BJ (cell line): ENCODE measurements around the gene GPR160. TPM values are rescaled to one million over a fixed set of nuclear protein-coding genes. Genes with fewer than 3 reads are reported as not detected.

Experiments used
- CTCF ChIA-PET: fragments of 350-600 bp; formaldehyde crosslinking; extraction: SDS; loops from one replicate; lab custom pipeline; 2021; ENCODE audit warnings: antibody characterized with exemption, inconsistent platforms; lab: Yijun Ruan, JAX
- POLR2A ChIA-PET: fragments of 300-600 bp; sonication (Branson Sonifier 250); formaldehyde crosslinking; extraction: SDS; loops from one replicate; lab custom pipeline; 2021; ENCODE audit warnings: antibody characterized with exemption; lab: Charles Lee
- DNase-seq: peaks from one replicate; pipeline ENCODE4 v3.0.0-alpha.2; 2011; ENCODE audit warnings: low read depth
- H3K27me3 ChIP-seq: 2 replicates; pipeline ENCODE4 v1.6.0; 2011; ENCODE audit warnings: low read length; ENCODE audit not compliant: control insufficient read depth, insufficient read depth
- H3K36me3 ChIP-seq: 2 replicates; pipeline ENCODE4 v1.5.1; 2011; ENCODE audit warnings: low read length; ENCODE audit not compliant: control insufficient read depth, insufficient read depth
- H3K4me3 ChIP-seq: 2 replicates; pipeline ENCODE4 v1.5.1; 2011; ENCODE audit warnings: low read depth, mild to moderate bottlenecking, control low read depth, low read length
- CTCF ChIP-seq: IDR thresholded peaks from 2 replicates; pipeline ENCODE4 v1.5.1; 2011; ENCODE audit warnings: low read depth, mild to moderate bottlenecking, control low read depth, inconsistent platforms, low read length, moderate library complexity; ENCODE audit not compliant: insufficient read depth
- polyA plus RNA-seq: library from polyadenylated mRNA; depleted of rRNA; stranded (reverse); fragments of >200 nt; gene quantifications from 2 replicates; pipeline ENCODE4 v1.2.3, GENCODE V29; 2011

Gene GPR160
- polyA plus RNA-seq, 1 experiment: 0.09 TPM

GRCh38 chr3:169996063-169996462, 41.7 kb upstream of the GPR160 start:
- ChIA-PET POLR2A (interaction anchor here (0.5 kb wide), 1 partner anchor 52 kb away, joined by 6 read pairs; no protein-coding TSS in a partner anchor), CTCF (no interaction called here)
- Histone ChIP-seq H3K4me3 (no peak overlapping the region), H3K36me3 (peaks cover 3% of the 10 kb centered on the region), H3K27me3 (no peaks in the 10 kb centered on the region)
- TF ChIP-seq CTCF: no peak
- no peak for DNase-seq

GRCh38 chr3:169998668-169999131, 39.1 kb upstream of the GPR160 start:
- no peaks in the 10 kb centered on the region for H3K27me3 ChIP-seq
- peak; percentile 68 for DNase-seq
- ChIA-PET POLR2A (interaction anchor here (0.6 kb wide), 1 partner anchor 1197 kb away, joined by 5 read pairs; no protein-coding TSS in a partner anchor), CTCF (no interaction called here)
- H3K36me3 ChIP-seq: no peaks in the 10 kb centered on the region
- H3K4me3 ChIP-seq: no peak overlapping the region
- no peak for TF ChIP-seq CTCF

- ChIA-PET POLR2A (no interaction called here), CTCF (no interaction called here)
- no peak for DNase-seq
- H3K4me3 ChIP-seq: no peak overlapping the region
- no peaks in the 10 kb centered on the region for H3K36me3 ChIP-seq
- no peak for TF ChIP-seq CTCF
- no peaks in the 10 kb centered on the region for H3K27me3 ChIP-seq
These were observed 38.4 kb upstream of the GPR160 start for GRCh38 chr3:169999433-169999832.

GRCh38 chr3:170000051-170000450, 37.7 kb upstream of the GPR160 start:
- no peaks in the 10 kb centered on the region for H3K36me3 ChIP-seq
- no peak overlapping the region for H3K4me3 ChIP-seq
- POLR2A ChIA-PET: no interaction called here
- CTCF ChIA-PET: no interaction called here
- TF ChIP-seq CTCF: no peak
- H3K27me3 ChIP-seq: no peaks in the 10 kb centered on the region
- no peak for DNase-seq

GRCh38 chr3:170002231-170002630, 35.6 kb upstream of the GPR160 start:
- Histone ChIP-seq H3K4me3 (no peak overlapping the region), H3K27me3 (no peaks in the 10 kb centered on the region), H3K36me3 (no peaks in the 10 kb centered on the region)
- ChIA-PET POLR2A (no interaction called here), CTCF (interaction anchor here (1.0 kb wide), 1 partner anchor 19 kb away, joined by 3 read pairs; no protein-coding TSS in a partner anchor)
- no peak for TF ChIP-seq CTCF
- DNase-seq: no peak
